GM12892 (cell line): ENCODE results near the gene TCEANC.

Source experiments
- POLR2A ChIP-seq: IDR thresholded peaks from 2 replicates; pipeline ENCODE4 v1.6.1; 2011; ENCODE audit warnings: low read depth, low read length, control low read depth
- POLR2AphosphoS5 ChIP-seq: IDR thresholded peaks from 2 replicates; pipeline ENCODE4 v1.6.1; 2011; ENCODE audit warnings: low read depth, low read length, control low read depth

DNA sequence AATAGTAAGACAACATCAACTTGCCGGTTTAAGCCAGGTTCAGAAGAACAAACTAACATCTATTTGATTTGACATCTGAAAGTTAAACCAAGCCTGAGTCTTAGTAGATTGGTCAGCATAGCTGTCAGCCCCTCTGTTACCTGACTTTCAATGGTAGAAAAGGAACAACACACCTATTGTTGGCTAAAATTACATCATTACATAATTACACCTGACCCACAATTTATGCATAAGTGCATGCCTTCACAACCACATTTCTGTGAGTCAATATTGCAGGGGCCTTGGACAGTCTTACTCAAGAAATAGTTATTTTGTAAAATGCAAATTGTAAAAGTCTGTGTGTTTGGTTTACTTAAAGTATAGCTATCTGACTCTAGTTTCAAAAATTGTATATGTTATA, 47.3 kb upstream of the TCEANC start:
- TF ChIP-seq POLR2A (no peak), POLR2AphosphoS5 (no peak)
